Measurements from ENCODE around the gene IL23A. TPM values are rescaled to one million over a fixed set of nuclear protein-coding genes. Genes with fewer than 3 reads are reported as not detected.
"Not testable (repeated sequence)": the region's sequence is repeated elsewhere in the genome, so short reads cannot be mapped to it uniquely, and the experiment has no call there.

The IL23A gene
- 0.43 TPM for total RNA-seq

- DNase-seq (ENCODE audit: low spot score), result no peak
These were observed at the start of gene IL23A for GRCh38 chr12:56338308-56339157. Gene IL23A (plus strand): TSS chr12:56338884. CDS start chr12:56339045, 161 bp downstream.

GRCh38 chr12:56293795-56294194 lies 44.9 kb upstream of the IL23A start:
- peak; percentile 76 for ATAC-seq
- no peak for DNase-seq (ENCODE audit: low spot score)

More at GRCh38 chr12:56338308-56339157, at the start of gene IL23A:
- no peak for ATAC-seq

- ATAC-seq (no peak), DNase-seq (ENCODE audit: low spot score) (no peak)
These were observed 42.4 kb upstream of the IL23A start for GRCh38 chr12:56296295-56296694.

GRCh38 chr12:56297400-56297799 lies 41.3 kb upstream of the IL23A start:
- no peak for DNase-seq (ENCODE audit: low spot score)
- no peak for ATAC-seq

GRCh38 chr12:56298828-56299227 lies 39.9 kb upstream of the IL23A start:
- no peak for ATAC-seq
- DNase-seq (ENCODE audit: low spot score), result no peak

GRCh38 chr12:56299308-56299852 lies 39.3 kb upstream of the IL23A start:
- peak; percentile 1 for ATAC-seq
- no peak for DNase-seq (ENCODE audit: low spot score)

GRCh38 chr12:56299853-56300643 lies 38.6 kb upstream of the IL23A start, which contains the start of gene CS:
Gene CS (minus strand): TSS chr12:56300330. CDS start chr12:56300201, 129 bp downstream.
- DNase-seq (ENCODE audit: low spot score) (peak; percentile 99), ATAC-seq (peak; percentile 87)

GRCh38 chr12:56300644-56301464 lies 37.8 kb upstream of the IL23A start:
- DNase-seq (ENCODE audit: low spot score) (no peak), ATAC-seq (peak; percentile 1)

GRCh38 chr12:56304276-56304675 lies 34.4 kb upstream of the IL23A start:
- DNase-seq (ENCODE audit: low spot score) (no peak), ATAC-seq (no peak)

GRCh38 chr12:56304872-56305590 lies 33.7 kb upstream of the IL23A start:
- no peak for DNase-seq (ENCODE audit: low spot score)
- no peak for ATAC-seq

GRCh38 chr12:56307221-56307965 lies 31.3 kb upstream of the IL23A start:
- ATAC-seq (peak; percentile 40), DNase-seq (ENCODE audit: low spot score) (no peak)

- DNase-seq (ENCODE audit: low spot score) (no peak), ATAC-seq (no peak)
These were observed 30.0 kb upstream of the IL23A start for GRCh38 chr12:56308714-56309113.

GRCh38 chr12:56311003-56311402 lies 27.7 kb upstream of the IL23A start:
- ATAC-seq (no peak), DNase-seq (ENCODE audit: low spot score) (no peak)

- DNase-seq (ENCODE audit: low spot score), result no peak
- peak; percentile 4 for ATAC-seq
These were observed 23.4 kb upstream of the IL23A start for GRCh38 chr12:56315249-56315621.

GRCh38 chr12:56315622-56316473 lies 22.8 kb upstream of the IL23A start, which contains the start of gene CNPY2:
Gene CNPY2 (minus strand): TSS chr12:56315988. CDS start chr12:56315217, 771 bp downstream.
- DNase-seq (ENCODE audit: low spot score), result peak; percentile 98

GRCh38 chr12:56317675-56318074 lies 21.0 kb upstream of the IL23A start:
- DNase-seq (ENCODE audit: low spot score) (no peak), ATAC-seq (no peak)

More at GRCh38 chr12:56315622-56316473, 22.8 kb upstream of the IL23A start, which contains the start of gene CNPY2:
- peak; percentile 88 for ATAC-seq

- ATAC-seq, result no peak
These were observed 17.7 kb upstream of the IL23A start for GRCh38 chr12:56321027-56321426.

GRCh38 chr12:56321610-56322009 lies 17.1 kb upstream of the IL23A start:
- ATAC-seq, result not testable (repeated sequence)

More at GRCh38 chr12:56321027-56321426, 17.7 kb upstream of the IL23A start:
- no peak for DNase-seq (ENCODE audit: low spot score)

More at GRCh38 chr12:56321610-56322009, 17.1 kb upstream of the IL23A start:
- DNase-seq (ENCODE audit: low spot score), result not testable (repeated sequence)

Data from left lobe of liver (tissue), 2 donors.